Pons (tissue), 1 donor: ENCODE data around the gene WDFY3.

Experiments used
- DNase-seq: peaks from one replicate; pipeline ENCODE4 v3.0.0-alpha.2; 2016; ENCODE audit warnings: low spot score

The WDFY3 gene

GRCh38 chr4:84948056-84948455, 18.4 kb downstream of the WDFY3 start:
- DNase-seq, result no peak

GRCh38 chr4:84944947-84945346, 21.5 kb downstream of the WDFY3 start:
- no peak for DNase-seq

GRCh38 chr4:84940960-84941359, 25.5 kb downstream of the WDFY3 start:
- DNase-seq, result no peak

GRCh38 chr4:84939113-84939512, 27.4 kb downstream of the WDFY3 start:
- no peak for DNase-seq

- DNase-seq, result no peak
These were observed 28.2 kb downstream of the WDFY3 start for GRCh38 chr4:84938316-84938715.

- DNase-seq, result no peak
These were observed 29.0 kb downstream of the WDFY3 start for GRCh38 chr4:84937381-84937977.

- DNase-seq, result no peak
These were observed 30.4 kb downstream of the WDFY3 start for GRCh38 chr4:84936123-84936522.

GRCh38 chr4:84932462-84932861, 34.0 kb downstream of the WDFY3 start:
- no peak for DNase-seq

- no peak for DNase-seq
These were observed 34.5 kb downstream of the WDFY3 start for GRCh38 chr4:84931961-84932360.

GRCh38 chr4:84931274-84931673, 35.2 kb downstream of the WDFY3 start:
- no peak for DNase-seq

- DNase-seq, result no peak
These were observed 38.4 kb downstream of the WDFY3 start for GRCh38 chr4:84928089-84928488.

GRCh38 chr4:84927428-84927827, 39.1 kb downstream of the WDFY3 start:
- DNase-seq, result no peak

GRCh38 chr4:84925558-84925957, 40.9 kb downstream of the WDFY3 start:
- DNase-seq, result no peak

GRCh38 chr4:84924434-84924833, 42.1 kb downstream of the WDFY3 start:
- no peak for DNase-seq

GRCh38 chr4:84920617-84921016, 45.9 kb downstream of the WDFY3 start:
- DNase-seq, result no peak

GRCh38 chr4:84917869-84918600, 48.5 kb downstream of the WDFY3 start:
- DNase-seq, result peak; percentile 68

- DNase-seq, result no peak
These were observed 49.2 kb downstream of the WDFY3 start for GRCh38 chr4:84917086-84917821.

GRCh38 chr4:84916227-84916626, 50.3 kb downstream of the WDFY3 start:
- DNase-seq, result peak; percentile 35

- DNase-seq, result peak; percentile 34
These were observed 51.1 kb downstream of the WDFY3 start for GRCh38 chr4:84915396-84915780.

GRCh38 chr4:84914686-84915395, 51.6 kb downstream of the WDFY3 start:
- DNase-seq, result no peak

- no peak for DNase-seq
These were observed 53.3 kb downstream of the WDFY3 start for GRCh38 chr4:84913176-84913575.

- no peak for DNase-seq
These were observed 53.7 kb downstream of the WDFY3 start for GRCh38 chr4:84912741-84913140.

GRCh38 chr4:84908876-84909275, 57.6 kb downstream of the WDFY3 start:
- no peak for DNase-seq
